NT2/D1 (cell line): Measurements from ENCODE around the gene PKD2L2.

ENCODE experiments used
- SUZ12 ChIP-seq: IDR thresholded peaks from 2 replicates; pipeline ENCODE4 v1.6.1; 2011; ENCODE audit not compliant: insufficient read length, insufficient read depth; ENCODE audit errors: extremely low read depth
- YY1 ChIP-seq: IDR thresholded peaks from 2 replicates; pipeline ENCODE4 v1.6.1; 2011; ENCODE audit not compliant: insufficient read length, insufficient read depth
- ZNF274 ChIP-seq: IDR thresholded peaks from 2 replicates; pipeline ENCODE4 v1.6.1; 2011; ENCODE audit warnings: mild to moderate bottlenecking, low read depth, low read length

GRCh38 chr5:137901011-137901817, 12.0 kb downstream of the PKD2L2 start:
- TF ChIP-seq YY1 (no peak), ZNF274 (no peak), SUZ12 (no peak)
